ENCODE data around the gene ASTN1. TPM values are rescaled to one million over a fixed set of nuclear protein-coding genes. Genes with fewer than 3 reads are reported as not detected.

The ASTN1 gene
- total and polyA plus RNA-seq, 2 of the 4 experiments (the other 2 are of a cell fraction): under 0.01 to 0.07 TPM

GRCh38 chr1:177124577-177125278 is 39.8 kb downstream of the ASTN1 start:
- Histone ChIP-seq H3K27me3 (ENCODE audit: control insufficient read depth, insufficient read depth, low read length) (no peaks in the 10 kb centered on the region), H2BK5ac (ENCODE audit: low read depth, low read length, poor library complexity, severe bottlenecking) (no peak overlapping the region), H4K91ac (ENCODE audit: insufficient read depth, low read depth, low read length) (no peak overlapping the region), H4K5ac (ENCODE audit: low read depth, low read length) (no peak overlapping the region), H3K23ac (ENCODE audit: low read depth, low read length) (no peak overlapping the region), H3K4me1 (ENCODE audit: control insufficient read depth, insufficient read depth, low read length) (no peaks in the 10 kb centered on the region), H2BK15ac (ENCODE audit: low read depth, low read length) (no peak overlapping the region), H3K79me1 (ENCODE audit: low read depth in 1 of 2, low read length in 2 of 2) (no peaks in the 10 kb centered on the region), H3K9me1 (ENCODE audit: insufficient read depth, low read length) (no peaks in the 10 kb centered on the region), H3K4me3 (ENCODE audit: insufficient read depth, low read depth, low read length) (no peak overlapping the region), H3K18ac (ENCODE audit: low read depth, low read length) (no peak overlapping the region), H3K27ac (ENCODE audit: insufficient read depth, low read length) (no peak overlapping the region), H2AK5ac (ENCODE audit: low read depth, low read length) (no peak overlapping the region), H3K36me3 (ENCODE audit: control insufficient read depth, insufficient read depth, low read length) (no peaks in the 10 kb centered on the region), H2BK20ac (ENCODE audit: low read depth, low read length) (no peak overlapping the region), H4K20me1 (ENCODE audit: insufficient read depth, low read length) (no peaks in the 10 kb centered on the region), H2AK9ac (replicated peaks; ENCODE audit: low read depth, low read length, poor library complexity) (no peak overlapping the region), H2AFZ (replicated peaks; ENCODE audit: low read length, poor library complexity) (no peak overlapping the region), H4K8ac (ENCODE audit: low read depth in 2 of 2, low read length in 2 of 2) (no peak overlapping the region), H3K14ac (replicated peaks; ENCODE audit: low read depth, low read length) (no peak overlapping the region), H3K4me2 (ENCODE audit: low read depth, low read length) (no peak overlapping the region), H3K9ac (ENCODE audit: low read depth, low read length) (no peak overlapping the region), H3K4ac (ENCODE audit: low read depth, low read length) (no peak overlapping the region), H3K9me3 (ENCODE audit: control insufficient read depth, insufficient read depth, low read length) (no peaks in the 10 kb centered on the region), H3K56ac (ENCODE audit: extremely low read depth, insufficient read depth, low read length) (no peak overlapping the region), H2BK120ac (ENCODE audit: low read depth, low read length) (no peak overlapping the region)
- dilution Hi-C loops (cut with HindIII; ENCODE audit: low sequenced_read_pairs, unreplicated experiment): no loop called here
- intact Hi-C loops (cut with micrococcal nuclease): no loop called here
- TF ChIP-seq RCOR1 (IDR thresholded peaks at IDR 0.05; ENCODE audit: insufficient replicate concordance, low read length) (no peak), CEBPB (IDR thresholded peaks at IDR 0.05; ENCODE audit: low read depth, low read length) (no peak), RAD21 (IDR thresholded peaks at IDR 0.05; ENCODE audit: low read length) (no peak), NFE2L2 (IDR thresholded peaks at IDR 0.05; ENCODE audit: low read depth, low read length) (no peak), BHLHE40 (IDR thresholded peaks at IDR 0.05; ENCODE audit: low read depth, low read length) (no peak), POLR2A (IDR thresholded peaks at IDR 0.05; ENCODE audit: low read depth, low read length) (no peak), FOS (IDR thresholded peaks at IDR 0.05; ENCODE audit: low read depth, low read length) (no peak), USF2 (IDR thresholded peaks at IDR 0.05; ENCODE audit: low read depth, low read length) (no peak)
- DNase-seq (no peak), ATAC-seq (ENCODE audit: low read depth) (no peak)
- no TSS peak for BruUV-seq (replicated peaks)
- ChIA-PET POLR2A (ENCODE audit: unreplicated experiment) (no interaction called here), CTCF (interaction anchor here (0.9 kb wide), 1 partner anchor 40 kb away, joined by 3 read pairs; the partner anchor contains the start of gene ASTN1)
- in situ Hi-C loops (cut with MboI; ENCODE audit: low sequenced_read_pairs): no loop called here
- 0% methylated on average over 1 of the region's 4 CpGs; no CpG with 5 or more reads in 1 of the 2 experiments for WGBS, 2 experiments (ENCODE audit: extremely low coverage in 2 of 2, insufficient read length in 1 of 2)

All from IMR-90 (cell line).